ENCODE results near the gene GLRA2.

Gene GLRA2

GRCh38 chrX:14712096-14712495 is 182.8 kb downstream of the GLRA2 start:
- DNase-seq, result no peak

DNA sequence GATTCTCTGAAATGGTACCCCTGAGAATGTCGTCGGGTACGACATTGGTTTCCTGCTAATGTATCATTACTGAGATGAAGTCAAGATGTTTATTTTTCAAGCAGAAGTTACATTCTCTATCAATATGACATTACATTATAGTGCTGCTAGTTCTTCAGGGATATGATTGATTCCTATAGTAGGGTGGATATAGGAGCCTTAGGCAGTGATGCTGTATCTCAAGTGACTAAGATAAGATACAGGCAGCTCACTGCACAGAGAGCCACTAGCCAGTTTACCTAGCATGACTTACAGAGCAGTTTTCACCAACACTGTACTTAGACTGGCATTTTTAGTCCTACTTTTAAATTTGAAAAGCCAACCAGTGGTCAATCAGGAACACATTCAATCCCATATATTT is 188.6 kb downstream of the GLRA2 start:
- DNase-seq, result no peak

GRCh38 chrX:14718403-14718802 is 189.1 kb downstream of the GLRA2 start:
- DNase-seq, result no peak

GRCh38 chrX:14729058-14729457 is 199.7 kb downstream of the GLRA2 start:
- no peak for DNase-seq

GRCh38 chrX:14738643-14739042 is 209.3 kb downstream of the GLRA2 start:
- no peak for DNase-seq

- no peak for DNase-seq
Measured at GRCh38 chrX:14753441-14753840, 224.1 kb downstream of the GLRA2 start.

- no peak for DNase-seq
Measured at GRCh38 chrX:14758029-14758491, 228.7 kb downstream of the GLRA2 start.

GRCh38 chrX:14775416-14775815 is 246.1 kb downstream of the GLRA2 start:
- DNase-seq, result no peak

DNA sequence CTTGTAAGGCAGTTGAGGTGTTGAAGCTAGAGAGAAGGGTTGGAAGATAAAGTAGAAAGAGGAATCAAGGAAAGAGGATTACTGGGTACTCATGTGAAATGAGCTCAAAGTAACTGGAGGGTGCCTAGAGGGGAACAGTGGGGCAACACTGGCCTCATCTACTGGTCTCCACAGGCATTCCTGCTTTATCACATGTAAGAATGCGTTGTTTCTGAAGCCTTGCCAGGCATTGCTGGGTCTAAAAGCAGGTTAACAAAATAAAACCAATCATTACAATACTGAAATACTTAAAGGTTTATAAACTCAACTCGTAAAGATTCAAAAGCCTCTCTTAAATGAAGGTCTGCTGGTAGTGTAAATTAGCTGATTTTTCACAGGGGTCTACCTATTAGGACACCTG is 247.6 kb downstream of the GLRA2 start:
- DNase-seq, result no peak

GRCh38 chrX:14777525-14777924 is 248.2 kb downstream of the GLRA2 start:
- no peak for DNase-seq

GRCh38 chrX:14779580-14779979 is 250.2 kb downstream of the GLRA2 start:
- DNase-seq, result no peak

Data from Kasumi-1 (cell line).